SU-DHL-6 (cell line): ENCODE measurements around the gene MAN2A1.

ENCODE experiments used
- H2AFZ ChIP-seq: fragments of 200-600 bp; sonication (generic); 2 replicates; pipeline ENCODE4 v1.6.1; 2014; ENCODE audit warnings: low read depth, mild to moderate bottlenecking, moderate library complexity, mixed read lengths, antibody characterized with exemption, low read length; ENCODE audit not compliant: severe bottlenecking
- H3F3A ChIP-seq: fragments of 200-600 bp; shearing (Covaris generic); 2 replicates; pipeline ENCODE4 v1.6.0; 2016; ENCODE audit warnings: antibody characterized with exemption, mild to moderate bottlenecking; ENCODE audit not compliant: insufficient read depth
- H3K27ac ChIP-seq: fragments of 200-600 bp; sonication (generic); 2 replicates; pipeline ENCODE4 v1.5.1; 2016; ENCODE audit warnings: low read depth, mild to moderate bottlenecking, low read length, moderate library complexity, mixed read lengths
- H3K27me3 ChIP-seq: fragments of 200-600 bp; sonication (generic), shearing (Covaris generic); 2 replicates; pipeline ENCODE4 v1.6.0; 2014; ENCODE audit warnings: mild to moderate bottlenecking, low read length
- H3K36me3 ChIP-seq: fragments of 200-600 bp; sonication (generic); 2 replicates; pipeline ENCODE4 v1.6.1; 2014; ENCODE audit warnings: mild to moderate bottlenecking, low read length, mixed read lengths
- H3K4me2 ChIP-seq: fragments of 300-600, 200-600 bp; shearing (Covaris generic), sonication (generic); 2 replicates; pipeline ENCODE4 v1.6.0; 2014; ENCODE audit warnings: low read length, low read depth, mild to moderate bottlenecking; ENCODE audit not compliant: poor library complexity, severe bottlenecking
- H3K4me3 ChIP-seq: fragments of 200-600 bp; sonication (generic); 2 replicates; pipeline ENCODE4 v1.5.1; 2014; ENCODE audit warnings: antibody characterized with exemption, low read length, mild to moderate bottlenecking, mixed read lengths; ENCODE audit not compliant: insufficient read depth, poor library complexity, severe bottlenecking
- H3K79me2 ChIP-seq: fragments of 200-600 bp; sonication (generic); 2 replicates; pipeline ENCODE4 v1.6.1; 2014; ENCODE audit warnings: mild to moderate bottlenecking, low read length, moderate library complexity; ENCODE audit not compliant: insufficient read depth
- H3K9ac ChIP-seq: fragments of 200-600 bp; sonication (generic); 2 replicates; pipeline ENCODE4 v1.7.0; 2014; ENCODE audit warnings: mild to moderate bottlenecking, low read length
- H3K9me2 ChIP-seq: fragments of 200-600 bp; sonication (generic); replicated peaks from 2 replicates; pipeline ENCODE4 v1.6.1; 2014; ENCODE audit warnings: low read length; ENCODE audit not compliant: insufficient read depth
- H3K9me3 ChIP-seq: fragments of 200-600 bp; sonication (generic); 2 replicates; pipeline ENCODE4 v1.6.1; 2014; ENCODE audit warnings: low read length, mixed read lengths; ENCODE audit not compliant: insufficient read depth
- H4K20me1 ChIP-seq: fragments of 200-600 bp; sonication (generic); 2 replicates; pipeline ENCODE4 v1.6.1; 2014; ENCODE audit warnings: low read depth, mild to moderate bottlenecking, antibody characterized with exemption, low read length, moderate library complexity, mixed read lengths
- CTCF ChIP-seq: fragments of 200-600 bp; sonication (generic); IDR thresholded peaks from one replicate; pipeline ENCODE4 v1.5.1; 2017; ENCODE audit warnings: antibody characterized with exemption, mild to moderate bottlenecking, low read length, moderate library complexity; ENCODE audit not compliant: insufficient read depth, poor library complexity, severe bottlenecking
- EZH2phosphoT487 ChIP-seq: fragments of 200-600 bp; sonication (generic), shearing (Covaris generic); conservative IDR thresholded peaks from 2 replicates; pipeline ENCODE4 v1.6.1; 2018; ENCODE audit warnings: mild to moderate bottlenecking, antibody characterized with exemption, low read length, moderate library complexity, mixed read lengths

The MAN2A1 gene

GRCh38 chr5:109682383-109682782, 7.3 kb upstream of the MAN2A1 start:
- no peaks in the 10 kb centered on the region for H4K20me1 ChIP-seq
- no peak overlapping the region for H3K27ac ChIP-seq
- H3K9me2 ChIP-seq = no peaks in the 10 kb centered on the region
- no peaks in the 10 kb centered on the region for H3K79me2 ChIP-seq
- no peaks in the 10 kb centered on the region for H3K36me3 ChIP-seq
- H3K4me2 ChIP-seq = no peak overlapping the region
- H3F3A ChIP-seq = no peaks in the 10 kb centered on the region
- no peak for TF ChIP-seq EZH2phosphoT487
- no peak for TF ChIP-seq CTCF
- H3K27me3 ChIP-seq = no peaks in the 10 kb centered on the region
- no peak overlapping the region for H2AFZ ChIP-seq
- no peak overlapping the region for H3K4me3 ChIP-seq
- H3K9me3 ChIP-seq = no peaks in the 10 kb centered on the region
- H3K9ac ChIP-seq = no peak overlapping the region

GRCh38 chr5:109685916-109686315, 3.8 kb upstream of the MAN2A1 start:
- Histone ChIP-seq H3K9me2 (no peaks in the 10 kb centered on the region), H3K79me2 (peaks cover 3% of the 10 kb centered on the region; the same call in 1 of the 2 replicates), H3K4me2 (no peak overlapping the region), H3K36me3 (no peaks in the 10 kb centered on the region), H3K4me3 (no peak overlapping the region), H3K27ac (no peak overlapping the region), H4K20me1 (no peaks in the 10 kb centered on the region), H3K9ac (no peak overlapping the region), H2AFZ (no peak overlapping the region), H3F3A (no peaks in the 10 kb centered on the region), H3K9me3 (no peaks in the 10 kb centered on the region), H3K27me3 (no peaks in the 10 kb centered on the region)
- TF ChIP-seq CTCF (no peak), EZH2phosphoT487 (no peak)

GRCh38 chr5:109688630-109688969, 1.1 kb upstream of the MAN2A1 start:
- peak overlapping the region; percentile 86 for H3K9ac ChIP-seq
- H3K4me3 ChIP-seq = peak overlapping the region; percentile 57
- H3K27me3 ChIP-seq = no peaks in the 10 kb centered on the region

More at GRCh38 chr5:109688630-109688969, 1.1 kb upstream of the MAN2A1 start:
- H4K20me1 ChIP-seq = peaks cover 9% of the 10 kb centered on the region; the same call in 1 of the 2 replicates
- H2AFZ ChIP-seq = peak overlapping the region; percentile 95
- no peaks in the 10 kb centered on the region for H3K9me2 ChIP-seq
- H3F3A ChIP-seq = no peaks in the 10 kb centered on the region
- peak overlapping the region; percentile 48 for H3K27ac ChIP-seq
- H3K79me2 ChIP-seq = peaks cover 23% of the 10 kb centered on the region; the same call in 1 of the 2 replicates
- H3K4me2 ChIP-seq = peak overlapping the region; percentile 82
- TF ChIP-seq CTCF (peak; percentile 66), EZH2phosphoT487 (no peak)
- no peaks in the 10 kb centered on the region for H3K9me3 ChIP-seq
- H3K36me3 ChIP-seq = no peaks in the 10 kb centered on the region
